ENCODE data around the gene CTDSP2. TPM values are rescaled to one million over a fixed set of nuclear protein-coding genes. Genes with fewer than 3 reads are reported as not detected.
A peak's percentile ranks its signal among the peaks of the same experiment; 100 is the strongest.
"Not testable (repeated sequence)": the region's sequence is repeated elsewhere in the genome, so short reads cannot be mapped to it uniquely, and the experiment has no call there.

The CTDSP2 gene
- total RNA-seq, 2 donors from 2014 or later: 99.2 to 159 TPM

GRCh38 chr12:57775044-57775443, 71.5 kb downstream of the CTDSP2 start:
- Histone ChIP-seq H3K36me3 (no peaks in the 10 kb centered on the region), H3K4me3 (no peak overlapping the region), H3K4me1 (replicated peaks) (peaks cover 5% of the 10 kb centered on the region), H3K27ac (no peak overlapping the region), H3K9me3 (no peaks in the 10 kb centered on the region), H3K27me3 (replicated peaks; ENCODE audit: insufficient read depth) (no peaks in the 10 kb centered on the region)
- TF ChIP-seq, protein P1, sequence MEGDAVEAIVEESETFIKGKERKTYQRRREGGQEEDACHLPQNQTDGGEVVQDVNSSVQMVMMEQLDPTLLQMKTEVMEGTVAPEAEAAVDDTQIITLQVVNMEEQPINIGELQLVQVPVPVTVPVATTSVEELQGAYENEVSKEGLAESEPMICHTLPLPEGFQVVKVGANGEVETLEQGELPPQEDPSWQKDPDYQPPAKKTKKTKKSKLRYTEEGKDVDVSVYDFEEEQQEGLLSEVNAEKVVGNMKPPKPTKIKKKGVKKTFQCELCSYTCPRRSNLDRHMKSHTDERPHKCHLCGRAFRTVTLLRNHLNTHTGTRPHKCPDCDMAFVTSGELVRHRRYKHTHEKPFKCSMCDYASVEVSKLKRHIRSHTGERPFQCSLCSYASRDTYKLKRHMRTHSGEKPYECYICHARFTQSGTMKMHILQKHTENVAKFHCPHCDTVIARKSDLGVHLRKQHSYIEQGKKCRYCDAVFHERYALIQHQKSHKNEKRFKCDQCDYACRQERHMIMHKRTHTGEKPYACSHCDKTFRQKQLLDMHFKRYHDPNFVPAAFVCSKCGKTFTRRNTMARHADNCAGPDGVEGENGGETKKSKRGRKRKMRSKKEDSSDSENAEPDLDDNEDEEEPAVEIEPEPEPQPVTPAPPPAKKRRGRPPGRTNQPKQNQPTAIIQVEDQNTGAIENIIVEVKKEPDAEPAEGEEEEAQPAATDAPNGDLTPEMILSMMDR (IDR thresholded peaks at IDR 0.05): no peak
- TF ChIP-seq POLR2A (IDR thresholded peaks at IDR 0.05): no peak
- no peak for TF ChIP-seq POLR2AphosphoS5 (IDR thresholded peaks at IDR 0.05)
- intact Hi-C loops (cut with DNase I): no loop called here
- 77% methylated on average over 3 of the region's 3 CpGs for WGBS
- no peak for DNase-seq (ENCODE audit: low spot score)

DNA sequence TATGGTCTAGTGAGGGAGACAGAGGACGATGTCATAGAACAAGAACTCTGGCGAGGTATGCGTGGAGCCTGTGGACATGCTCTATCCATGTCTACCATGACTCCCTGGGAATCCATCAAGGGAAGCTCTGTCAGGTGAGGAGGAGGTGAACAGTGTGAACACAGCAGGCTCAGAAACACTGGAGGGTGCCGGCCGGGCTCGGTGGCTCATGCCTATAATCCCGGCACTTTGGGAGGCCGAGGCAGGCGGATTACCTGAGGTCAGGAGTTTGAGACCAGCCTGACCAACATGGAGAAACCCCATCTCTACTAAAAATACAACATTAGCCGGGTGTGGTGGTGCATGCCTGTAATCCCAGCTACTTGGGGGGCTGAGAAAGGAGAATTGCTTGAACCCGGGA, 71.9 kb downstream of the CTDSP2 start:
- intact Hi-C loops (cut with DNase I); H3K36me3 ChIP-seq; H3K27ac ChIP-seq; H3K4me1 ChIP-seq (replicated peaks); DNase-seq (ENCODE audit: low spot score); H3K27me3 ChIP-seq (replicated peaks; ENCODE audit: insufficient read depth); H3K9me3 ChIP-seq; H3K4me3 ChIP-seq: not testable (repeated sequence)
- WGBS: 89% methylated on average over 11 of the region's 11 CpGs

DNA sequence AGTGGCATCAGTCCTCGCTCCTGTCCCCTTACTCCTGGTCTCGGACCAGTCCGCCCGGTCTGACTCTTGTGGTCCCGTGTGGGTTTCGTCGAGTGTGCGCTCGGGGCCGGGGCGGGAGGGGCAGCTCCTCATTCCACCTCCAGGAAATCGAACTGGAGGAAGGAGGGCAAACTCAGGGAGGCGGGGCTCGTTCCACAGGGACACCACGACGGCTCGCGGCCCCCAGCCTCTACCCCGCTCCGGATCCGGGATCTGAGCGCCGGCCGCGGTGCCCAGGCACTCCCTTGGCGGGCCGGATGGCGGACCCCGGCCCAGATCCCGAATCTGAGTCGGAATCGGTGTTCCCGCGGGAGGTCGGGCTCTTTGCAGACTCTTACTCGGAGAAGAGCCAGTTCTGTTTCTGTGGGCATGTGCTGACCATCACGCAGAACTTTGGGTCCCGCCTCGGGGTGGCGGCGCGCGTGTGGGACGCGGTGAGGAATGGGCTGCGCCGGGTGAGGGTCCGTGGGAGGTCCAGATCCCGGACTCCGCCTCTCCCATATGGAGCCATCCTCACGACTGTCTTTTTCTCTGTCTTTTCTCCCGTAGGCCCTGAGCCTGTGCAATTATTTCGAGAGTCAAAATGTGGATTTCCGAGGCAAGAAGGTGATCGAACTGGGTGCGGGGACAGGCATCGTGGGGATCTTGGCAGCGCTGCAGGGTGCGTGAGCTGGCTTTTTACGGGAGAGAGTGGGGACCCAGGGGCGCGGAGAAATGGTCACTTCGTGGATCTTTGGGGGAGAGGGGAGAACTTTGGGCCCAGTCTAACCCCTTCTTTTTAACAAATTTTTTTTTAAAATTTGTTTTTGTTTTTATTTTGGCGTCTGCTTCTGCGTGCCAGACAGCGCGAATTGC, 73.9 kb downstream of the CTDSP2 start, which contains the start of gene EEF1AKMT3:
EEF1AKMT3 (plus strand) TSS at position 186 of the 894 bp plus-strand sequence; CDS start at position 297, 111 bp downstream.
- intact Hi-C loops (cut with DNase I): no loop called here
- TF ChIP-seq POLR2AphosphoS5 (IDR thresholded peaks at IDR 0.05) (no peak), POLR2A (IDR thresholded peaks at IDR 0.05) (no peak)
- TF ChIP-seq, protein P1 (IDR thresholded peaks at IDR 0.05): no peak
- Histone ChIP-seq H3K4me3 (peak within 1 kb of the TSS; percentile 67 to 88), H3K36me3 (no peaks in the 10 kb centered on the region), H3K27ac (peak within 1 kb of the TSS; percentile 86 to 89), H3K4me1 (replicated peaks) (peaks cover 5% of the 10 kb centered on the region), H3K9me3 (no peaks in the 10 kb centered on the region), H3K27me3 (replicated peaks; ENCODE audit: insufficient read depth) (no peaks in the 10 kb centered on the region)
- WGBS: under 1% methylated on average over 42 of the region's 67 CpGs
- peak; percentile 63 for DNase-seq (ENCODE audit: low spot score)

DNA sequence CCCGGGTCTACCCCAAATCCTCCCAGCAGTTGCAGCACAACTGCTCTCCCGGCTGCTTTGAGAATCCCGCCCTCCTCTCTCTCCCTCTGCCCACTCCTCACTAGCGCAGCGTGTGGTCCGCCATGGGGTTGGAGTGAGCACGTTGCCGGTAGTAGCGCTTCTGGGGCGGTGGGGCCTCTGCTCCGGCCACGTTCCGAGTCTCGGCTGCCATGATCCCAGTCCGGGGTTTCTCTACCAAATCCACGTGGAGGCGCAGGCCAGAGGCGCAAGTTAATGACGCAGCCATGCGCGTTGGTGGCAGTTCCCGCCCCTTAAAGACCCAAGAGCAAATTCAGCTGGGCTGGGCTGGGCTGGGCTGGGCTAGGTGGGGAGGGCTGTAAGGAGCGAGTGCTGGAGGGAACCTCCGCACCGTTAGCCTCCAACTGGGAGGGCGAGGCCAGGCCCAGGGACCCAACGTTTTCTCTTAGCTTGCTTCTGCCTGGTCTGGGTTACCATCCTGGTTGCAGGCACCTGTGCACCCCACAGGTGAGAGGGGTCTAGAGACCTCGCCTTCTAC, 74.6 kb downstream of the CTDSP2 start, which contains the start of gene METTL1:
METTL1 (minus strand) TSS at position 233 of the 556 bp plus-strand sequence; CDS start at position 211, 22 bp downstream.
- Histone ChIP-seq H3K36me3 (no peaks in the 10 kb centered on the region), H3K4me1 (replicated peaks) (peaks cover 5% of the 10 kb centered on the region), H3K9me3 (no peaks in the 10 kb centered on the region), H3K27me3 (replicated peaks; ENCODE audit: insufficient read depth) (no peaks in the 10 kb centered on the region), H3K4me3 (peak within 1 kb of the TSS; percentile 67 to 88), H3K27ac (peak within 1 kb of the TSS; percentile 86 to 89)
- peak; percentile 96 for DNase-seq (ENCODE audit: low spot score)
- intact Hi-C loops (cut with DNase I): no loop called here
- WGBS: 0% methylated on average over 27 of the region's 28 CpGs
- TF ChIP-seq POLR2AphosphoS5 (IDR thresholded peaks at IDR 0.05) (peak; percentile 93), POLR2A (IDR thresholded peaks at IDR 0.05) (peak; percentile 50)
- TF ChIP-seq, protein P1 (IDR thresholded peaks at IDR 0.05): peak in 1 of 4 experiments; percentile 10

- H3K4me1 ChIP-seq (replicated peaks): peaks cover 9% of the 10 kb centered on the region
- 2% methylated on average over 16 of the region's 16 CpGs for WGBS
- TF ChIP-seq, protein P1 (IDR thresholded peaks at IDR 0.05): no peak
- TF ChIP-seq POLR2AphosphoS5 (IDR thresholded peaks at IDR 0.05) (no peak), POLR2A (IDR thresholded peaks at IDR 0.05) (no peak)
- no peaks in the 10 kb centered on the region for H3K27me3 ChIP-seq (replicated peaks; ENCODE audit: insufficient read depth)
- DNase-seq (ENCODE audit: low spot score): peak; percentile 79
- no peaks in the 10 kb centered on the region for H3K36me3 ChIP-seq
- peak overlapping the region; percentile 67 to 88 for H3K4me3 ChIP-seq
- H3K9me3 ChIP-seq: no peaks in the 10 kb centered on the region
- H3K27ac ChIP-seq: peak overlapping the region; percentile 86 to 89
- intact Hi-C loops (cut with DNase I): no loop called here
Observed at GRCh38 chr12:57771236-57771872, 75.2 kb downstream of the CTDSP2 start.
